Stimulated activated memory B cell treated with anti-CD40 and anti-IgM and Interleukin-4, amounts not matched to agents 10 μg/mL and 1 μg/mL and 100 μg/mL, for 72 hours (primary cell): ENCODE measurements around the gene MBP.
A peak's percentile ranks its signal among the peaks of the same experiment; 100 is the strongest.

ENCODE experiments used
- ATAC-seq: fragments of 150-1000 bp; cut with Tn5 transposase; 2 replicates; pipeline ENCODE4 v1.10.0; 2021
- H3K27ac Mint-ChIP-seq: one replicate; pipeline ENCODE4 v1.8.0; 2022; ENCODE audit warnings: mild to moderate bottlenecking, mixed read lengths
- H3K27me3 Mint-ChIP-seq: one replicate; pipeline ENCODE4 v1.8.0; 2022; ENCODE audit warnings: mixed read lengths
- H3K36me3 Mint-ChIP-seq: one replicate; pipeline ENCODE4 v1.8.0; 2022; ENCODE audit warnings: mixed read lengths
- H3K4me1 Mint-ChIP-seq: one replicate; pipeline ENCODE4 v1.8.0; 2022; ENCODE audit warnings: mixed read lengths
- H3K4me3 Mint-ChIP-seq: one replicate; pipeline ENCODE4 v1.8.0; 2022; ENCODE audit warnings: mild to moderate bottlenecking, moderate library complexity, mixed read lengths
- H3K9me3 Mint-ChIP-seq: one replicate; pipeline ENCODE4 v1.8.0; 2022; ENCODE audit warnings: mixed read lengths

Gene MBP

GRCh38 chr18:77096936-77097886, 35.4 kb downstream of the MBP start:
- no peaks in the 10 kb centered on the region for H3K9me3 Mint-ChIP-seq
- H3K27ac Mint-ChIP-seq, result peak overlapping the region; percentile 92
- no peaks in the 10 kb centered on the region for H3K27me3 Mint-ChIP-seq
- ATAC-seq, result no peak
- peaks cover 64% of the 10 kb centered on the region for H3K4me1 Mint-ChIP-seq
- no peak overlapping the region for H3K4me3 Mint-ChIP-seq
- peaks cover 60% of the 10 kb centered on the region for H3K36me3 Mint-ChIP-seq

- Mint-ChIP-seq H3K27me3 (no peaks in the 10 kb centered on the region), H3K9me3 (no peaks in the 10 kb centered on the region), H3K36me3 (peaks cover 63% of the 10 kb centered on the region), H3K4me1 (peaks cover 59% of the 10 kb centered on the region), H3K27ac (no peak overlapping the region), H3K4me3 (no peak overlapping the region)
- no peak for ATAC-seq
These were observed 36.9 kb downstream of the MBP start for GRCh38 chr18:77095391-77096371.

GRCh38 chr18:77093586-77093985, 39.0 kb downstream of the MBP start:
- Mint-ChIP-seq H3K36me3 (peaks cover 61% of the 10 kb centered on the region), H3K9me3 (no peaks in the 10 kb centered on the region), H3K27me3 (no peaks in the 10 kb centered on the region), H3K4me1 (peaks cover 56% of the 10 kb centered on the region), H3K27ac (no peak overlapping the region), H3K4me3 (no peak overlapping the region)
- no peak for ATAC-seq

GRCh38 chr18:77093067-77093430, 39.5 kb downstream of the MBP start:
- Mint-ChIP-seq H3K27me3 (no peaks in the 10 kb centered on the region), H3K36me3 (peaks cover 60% of the 10 kb centered on the region), H3K9me3 (no peaks in the 10 kb centered on the region), H3K4me1 (peaks cover 54% of the 10 kb centered on the region), H3K27ac (no peak overlapping the region), H3K4me3 (no peak overlapping the region)
- ATAC-seq, result no peak

- peaks cover 54% of the 10 kb centered on the region for H3K36me3 Mint-ChIP-seq
- H3K4me1 Mint-ChIP-seq, result peaks cover 47% of the 10 kb centered on the region
- H3K27me3 Mint-ChIP-seq, result no peaks in the 10 kb centered on the region
- H3K4me3 Mint-ChIP-seq, result no peak overlapping the region
- ATAC-seq, result no peak
- H3K9me3 Mint-ChIP-seq, result no peaks in the 10 kb centered on the region
- H3K27ac Mint-ChIP-seq, result no peak overlapping the region
These were observed 40.2 kb downstream of the MBP start for GRCh38 chr18:77092104-77093066.

GRCh38 chr18:77091366-77091765, 41.2 kb downstream of the MBP start:
- Mint-ChIP-seq H3K9me3 (no peaks in the 10 kb centered on the region), H3K27me3 (no peaks in the 10 kb centered on the region), H3K27ac (no peak overlapping the region), H3K4me3 (no peak overlapping the region), H3K36me3 (peaks cover 60% of the 10 kb centered on the region), H3K4me1 (peaks cover 44% of the 10 kb centered on the region)
- ATAC-seq, result no peak

- Mint-ChIP-seq H3K4me1 (peaks cover 50% of the 10 kb centered on the region), H3K27me3 (no peaks in the 10 kb centered on the region), H3K9me3 (no peaks in the 10 kb centered on the region), H3K4me3 (no peak overlapping the region), H3K27ac (peak overlapping the region; percentile 85), H3K36me3 (peaks cover 67% of the 10 kb centered on the region)
- ATAC-seq, result no peak
These were observed 41.9 kb downstream of the MBP start for GRCh38 chr18:77090546-77091174.

GRCh38 chr18:77089723-77090285, 42.8 kb downstream of the MBP start:
- peaks cover 53% of the 10 kb centered on the region for H3K4me1 Mint-ChIP-seq

GRCh38 chr18:77088963-77089722, 43.4 kb downstream of the MBP start:
- Mint-ChIP-seq H3K36me3 (peaks cover 55% of the 10 kb centered on the region), H3K9me3 (no peaks in the 10 kb centered on the region), H3K27ac (peak overlapping the region; percentile 85), H3K27me3 (no peaks in the 10 kb centered on the region), H3K4me1 (peaks cover 59% of the 10 kb centered on the region), H3K4me3 (no peak overlapping the region)
- no peak for ATAC-seq

More at GRCh38 chr18:77089723-77090285, 42.8 kb downstream of the MBP start:
- no peaks in the 10 kb centered on the region for H3K27me3 Mint-ChIP-seq
- ATAC-seq, result no peak
- peak overlapping the region; percentile 85 for H3K27ac Mint-ChIP-seq
- H3K9me3 Mint-ChIP-seq, result no peaks in the 10 kb centered on the region
- peaks cover 61% of the 10 kb centered on the region for H3K36me3 Mint-ChIP-seq
- H3K4me3 Mint-ChIP-seq, result no peak overlapping the region

- H3K36me3 Mint-ChIP-seq, result peaks cover 52% of the 10 kb centered on the region
- no peak overlapping the region for H3K4me3 Mint-ChIP-seq
- H3K27me3 Mint-ChIP-seq, result no peaks in the 10 kb centered on the region
- peak; percentile 47 for ATAC-seq
- H3K9me3 Mint-ChIP-seq, result no peaks in the 10 kb centered on the region
- H3K4me1 Mint-ChIP-seq, result peaks cover 62% of the 10 kb centered on the region
- H3K27ac Mint-ChIP-seq, result no peak overlapping the region
These were observed 45.0 kb downstream of the MBP start for GRCh38 chr18:77087393-77088141.

GRCh38 chr18:77086656-77087392, 45.8 kb downstream of the MBP start:
- H3K36me3 Mint-ChIP-seq, result peaks cover 45% of the 10 kb centered on the region
- peaks cover 63% of the 10 kb centered on the region for H3K4me1 Mint-ChIP-seq
- H3K4me3 Mint-ChIP-seq, result no peak overlapping the region
- H3K27ac Mint-ChIP-seq, result no peak overlapping the region
- no peaks in the 10 kb centered on the region for H3K27me3 Mint-ChIP-seq
- H3K9me3 Mint-ChIP-seq, result no peaks in the 10 kb centered on the region
- ATAC-seq, result no peak

- no peak overlapping the region for H3K4me3 Mint-ChIP-seq
- no peaks in the 10 kb centered on the region for H3K27me3 Mint-ChIP-seq
- H3K4me1 Mint-ChIP-seq, result peaks cover 65% of the 10 kb centered on the region
- peaks cover 49% of the 10 kb centered on the region for H3K36me3 Mint-ChIP-seq
- ATAC-seq, result no peak
- no peak overlapping the region for H3K27ac Mint-ChIP-seq
- H3K9me3 Mint-ChIP-seq, result no peaks in the 10 kb centered on the region
These were observed 46.5 kb downstream of the MBP start for GRCh38 chr18:77086034-77086433.
